ENCODE data around the gene AUTS2. TPM values are rescaled to one million over a fixed set of nuclear protein-coding genes. Genes with fewer than 3 reads are reported as not detected.

Gene AUTS2
- total and polyA plus RNA-seq, 10 of the 15 experiments (the other 5 are each of a cell fraction or from before 2014, with no cell fraction given) = 6.4 to 55.6 (median 21.6) TPM

DNA sequence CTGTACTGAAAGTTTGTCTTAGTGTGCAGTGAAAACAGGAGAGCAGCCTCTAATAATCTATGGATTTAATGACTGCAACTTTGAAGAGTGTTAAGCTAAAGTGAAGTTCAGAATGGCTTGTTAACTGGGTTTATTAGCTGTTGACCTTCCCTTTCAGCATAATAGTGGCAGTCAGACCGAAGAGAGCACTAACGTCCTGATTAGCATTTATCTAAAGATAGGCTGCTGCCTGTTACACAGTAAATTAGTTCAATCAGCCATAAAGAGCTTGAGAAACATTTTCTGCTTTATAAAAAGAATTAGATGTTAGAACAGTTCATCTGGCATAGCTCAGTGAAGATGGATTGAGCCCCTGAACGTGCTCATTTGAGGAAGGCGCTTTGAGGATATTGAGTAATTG is 433.0 kb downstream of the AUTS2 start:
- ATAC-seq (no peak), FAIRE-seq (no peak), DNase-seq (ENCODE audit: low read depth, low spot score) (no peak)
- H3K4me3 ChIP-seq = no peak overlapping the region
- intact Hi-C loops (cut with micrococcal nuclease; ENCODE audit: unreplicated experiment) (loop anchor here (10.0 kb wide), 1 partner anchor 426 kb away; no protein-coding TSS in a partner anchor), in situ Hi-C loops (cut with MboI) (no loop called here)
- ChIA-PET RAD21 (ENCODE audit: unreplicated experiment) (interaction anchor here (0.6 kb wide), 1 partner anchor 378 kb away, joined by 3 read pairs; no protein-coding TSS in a partner anchor), SMC1A (ENCODE audit: uncharacterized antibody, unreplicated experiment) (interaction anchor here (0.9 to 1.9 kb wide), 7 partner anchors 9 to 667 kb away, joined by 3 to 6 read pairs (median 3); no protein-coding TSS in a partner anchor), CTCF (interaction anchor here (1.2 kb wide), 1 partner anchor 52 kb away, joined by 3 read pairs; no protein-coding TSS in a partner anchor), POLR2A (no interaction called here)
- no TSS peak for BruUV-seq (replicated peaks)
- no peak overlapping the region for H2AFZ ChIP-seq (ENCODE audit: control insufficient read depth, low read depth, low read length)
- no peak overlapping the region for H3K27ac ChIP-seq (ENCODE audit: control insufficient read depth, insufficient read depth)
- H3K9me3 ChIP-seq (replicated peaks; ENCODE audit: control insufficient read depth, insufficient read depth, low read length) = no peaks in the 10 kb centered on the region; the same call in 1 of the 3 replicates
- H3K4me1 ChIP-seq (ENCODE audit: control insufficient read depth, insufficient read depth, low read length) = no peaks in the 10 kb centered on the region
- TF ChIP-seq, protein P1, sequence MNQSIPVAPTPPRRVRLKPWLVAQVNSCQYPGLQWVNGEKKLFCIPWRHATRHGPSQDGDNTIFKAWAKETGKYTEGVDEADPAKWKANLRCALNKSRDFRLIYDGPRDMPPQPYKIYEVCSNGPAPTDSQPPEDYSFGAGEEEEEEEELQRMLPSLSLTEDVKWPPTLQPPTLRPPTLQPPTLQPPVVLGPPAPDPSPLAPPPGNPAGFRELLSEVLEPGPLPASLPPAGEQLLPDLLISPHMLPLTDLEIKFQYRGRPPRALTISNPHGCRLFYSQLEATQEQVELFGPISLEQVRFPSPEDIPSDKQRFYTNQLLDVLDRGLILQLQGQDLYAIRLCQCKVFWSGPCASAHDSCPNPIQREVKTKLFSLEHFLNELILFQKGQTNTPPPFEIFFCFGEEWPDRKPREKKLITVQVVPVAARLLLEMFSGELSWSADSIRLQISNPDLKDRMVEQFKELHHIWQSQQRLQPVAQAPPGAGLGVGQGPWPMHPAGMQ (IDR thresholded peaks at IDR 0.05; ENCODE audit: borderline replicate concordance) = no peak
- TF ChIP-seq HDAC2 (IDR thresholded peaks at IDR 0.05) (no peak), IKZF1 (conservative IDR thresholded peaks at IDR 0.05) (no peak)
- TF ChIP-seq, protein P2, sequence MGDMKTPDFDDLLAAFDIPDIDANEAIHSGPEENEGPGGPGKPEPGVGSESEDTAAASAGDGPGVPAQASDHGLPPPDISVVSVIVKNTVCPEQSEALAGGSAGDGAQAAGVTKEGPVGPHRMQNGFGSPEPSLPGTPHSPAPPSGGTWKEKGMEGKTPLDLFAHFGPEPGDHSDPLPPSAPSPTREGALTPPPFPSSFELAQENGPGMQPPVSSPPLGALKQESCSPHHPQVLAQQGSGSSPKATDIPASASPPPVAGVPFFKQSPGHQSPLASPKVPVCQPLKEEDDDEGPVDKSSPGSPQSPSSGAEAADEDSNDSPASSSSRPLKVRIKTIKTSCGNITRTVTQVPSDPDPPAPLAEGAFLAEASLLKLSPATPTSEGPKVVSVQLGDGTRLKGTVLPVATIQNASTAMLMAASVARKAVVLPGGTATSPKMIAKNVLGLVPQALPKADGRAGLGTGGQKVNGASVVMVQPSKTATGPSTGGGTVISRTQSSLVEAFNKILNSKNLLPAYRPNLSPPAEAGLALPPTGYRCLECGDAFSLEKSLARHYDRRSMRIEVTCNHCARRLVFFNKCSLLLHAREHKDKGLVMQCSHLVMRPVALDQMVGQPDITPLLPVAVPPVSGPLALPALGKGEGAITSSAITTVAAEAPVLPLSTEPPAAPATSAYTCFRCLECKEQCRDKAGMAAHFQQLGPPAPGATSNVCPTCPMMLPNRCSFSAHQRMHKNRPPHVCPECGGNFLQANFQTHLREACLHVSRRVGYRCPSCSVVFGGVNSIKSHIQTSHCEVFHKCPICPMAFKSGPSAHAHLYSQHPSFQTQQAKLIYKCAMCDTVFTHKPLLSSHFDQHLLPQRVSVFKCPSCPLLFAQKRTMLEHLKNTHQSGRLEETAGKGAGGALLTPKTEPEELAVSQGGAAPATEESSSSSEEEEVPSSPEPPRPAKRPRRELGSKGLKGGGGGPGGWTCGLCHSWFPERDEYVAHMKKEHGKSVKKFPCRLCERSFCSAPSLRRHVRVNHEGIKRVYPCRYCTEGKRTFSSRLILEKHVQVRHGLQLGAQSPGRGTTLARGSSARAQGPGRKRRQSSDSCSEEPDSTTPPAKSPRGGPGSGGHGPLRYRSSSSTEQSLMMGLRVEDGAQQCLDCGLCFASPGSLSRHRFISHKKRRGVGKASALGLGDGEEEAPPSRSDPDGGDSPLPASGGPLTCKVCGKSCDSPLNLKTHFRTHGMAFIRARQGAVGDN (IDR thresholded peaks at IDR 0.05) = no peak
- H3K79me2 ChIP-seq (ENCODE audit: control insufficient read depth, insufficient read depth, low read length) = no peaks in the 10 kb centered on the region
- no peaks in the 10 kb centered on the region for H3K27me3 ChIP-seq (replicated peaks in 1 of 2; ENCODE audit: control insufficient read depth in 2 of 2, insufficient read depth in 2 of 2, low read length in 1 of 2)
- no peak overlapping the region for H3K4me2 ChIP-seq (ENCODE audit: control insufficient read depth, insufficient read depth)
- H4K20me1 ChIP-seq (ENCODE audit: control insufficient read depth, insufficient read depth) = no peaks in the 10 kb centered on the region
- no peaks in the 10 kb centered on the region for H3K36me3 ChIP-seq (ENCODE audit: control insufficient read depth in 2 of 2, insufficient read depth in 2 of 2, low read length in 1 of 2)
- WGBS (ENCODE audit: insufficient coverage, insufficient replicate concordance, low lambda C conversion rate, missing lambda C conversion rate) = 63% methylated on average over 4 of the region's 4 CpGs
- no peak overlapping the region for H3K9ac ChIP-seq (ENCODE audit: control insufficient read depth, insufficient read depth, low read length)

Data from GM12878 (cell line).